IPS DF 4.7 (cell line): ENCODE measurements around the gene NDUFAF8.
"Not testable (repeated sequence)": the region's sequence is repeated elsewhere in the genome, so short reads cannot be mapped to it uniquely, and the experiment has no call there.

ENCODE experiments used
- DNase-seq: peaks from one replicate; pipeline ENCODE4 v3.0.0-alpha.2; 2013; ENCODE audit warnings: low spot score; ENCODE audit errors: extremely low read depth

Gene NDUFAF8

DNA sequence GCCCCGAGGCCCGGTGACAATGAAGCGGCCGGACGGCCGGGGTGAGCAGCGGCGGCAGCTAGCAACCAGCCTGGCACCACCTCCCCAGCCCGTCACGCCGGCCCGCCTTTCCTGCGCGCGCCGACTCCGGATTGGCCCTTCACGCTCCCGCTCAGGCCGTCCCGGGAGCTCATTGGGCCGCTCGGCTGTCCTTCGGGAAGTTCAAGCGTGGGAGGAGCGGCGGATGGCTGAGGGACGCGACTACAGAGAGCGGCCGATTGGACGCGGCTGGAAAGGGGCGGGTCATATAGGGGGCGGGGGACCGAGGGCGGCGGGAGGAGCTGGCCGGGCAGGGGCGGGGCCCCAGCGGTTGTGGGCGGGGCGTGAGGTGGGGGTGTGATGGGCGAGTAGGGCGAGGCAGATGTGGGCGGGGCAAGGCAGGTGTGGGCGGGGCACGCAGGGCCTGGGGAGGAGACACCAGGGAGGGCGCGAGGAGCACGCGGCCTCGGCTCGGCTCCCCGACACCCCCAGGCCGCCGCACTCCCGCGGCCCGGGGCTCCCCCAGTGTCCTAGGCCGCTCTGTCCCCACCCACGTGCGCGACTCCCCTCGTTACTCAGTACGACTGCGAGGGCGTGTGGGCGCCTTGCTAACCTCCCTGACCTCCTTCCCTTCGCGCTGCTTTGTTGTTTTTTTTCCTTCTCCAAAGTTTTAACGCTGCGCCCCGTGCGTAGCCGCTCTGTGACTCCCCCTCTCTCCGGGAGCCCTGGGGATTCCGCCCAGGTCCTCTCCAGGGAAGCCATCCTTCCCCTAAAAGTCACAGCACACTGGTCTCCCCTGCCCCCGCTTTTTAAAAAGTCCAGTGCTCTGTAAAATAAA is 16.0 kb upstream of the NDUFAF8 start, which contains the start of gene CEP131:
TSS of gene CEP131 (minus strand) at position 60 of the 856 bp plus-strand sequence. CDS start 2,909 bp downstream, outside the sequence.
- DNase-seq = peak; percentile 56

GRCh38 chr17:81223762-81224130 is 15.4 kb upstream of the NDUFAF8 start:
- no peak for DNase-seq

GRCh38 chr17:81227630-81228029 is 11.5 kb upstream of the NDUFAF8 start:
- not testable (repeated sequence) for DNase-seq

GRCh38 chr17:81228420-81228819 is 10.7 kb upstream of the NDUFAF8 start:
- DNase-seq = no peak

DNA sequence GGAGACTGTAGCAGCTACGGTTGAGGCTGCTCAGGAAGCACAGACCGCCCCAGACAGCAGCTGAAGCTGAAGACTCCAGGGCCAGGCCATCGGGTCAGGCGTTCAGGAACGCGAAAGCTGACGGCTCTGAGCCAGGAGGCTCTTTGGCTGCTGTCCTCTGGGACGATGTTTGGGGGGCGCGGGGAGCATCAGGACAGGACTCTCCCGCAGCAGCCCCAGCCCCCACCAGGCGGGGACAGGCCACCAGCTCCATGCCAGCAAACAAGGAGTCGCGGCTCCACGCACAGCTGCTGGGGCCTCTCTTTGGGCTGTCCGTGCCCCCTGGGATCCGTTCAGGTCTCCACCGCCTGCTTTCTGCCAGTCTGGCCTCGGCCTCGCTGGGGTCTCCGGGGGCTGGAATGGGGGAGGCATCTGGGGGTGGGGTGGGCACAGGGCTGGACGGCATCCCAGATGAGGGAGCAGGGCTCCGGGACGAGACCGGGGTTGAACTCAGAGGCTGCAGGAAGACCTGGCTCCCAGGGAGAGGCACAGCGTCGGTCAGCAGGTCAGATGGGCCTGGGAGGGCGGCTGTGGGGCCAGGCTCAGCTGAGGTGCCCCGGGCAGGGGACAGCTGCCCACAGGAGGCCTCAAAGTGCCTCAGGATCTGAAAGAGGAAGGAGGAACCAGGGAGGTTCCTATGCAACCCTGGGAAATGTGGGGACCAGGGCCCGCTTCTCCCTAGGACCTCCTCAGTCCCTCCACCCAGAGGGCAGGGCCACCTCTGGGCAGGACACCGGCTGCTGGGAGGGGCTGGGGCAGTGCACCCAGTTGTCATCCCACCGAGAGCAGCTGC is 10.1 kb upstream of the NDUFAF8 start:
- no peak for DNase-seq

- DNase-seq = no peak
Observed at GRCh38 chr17:81229666-81229920, 9.5 kb upstream of the NDUFAF8 start.

- no peak for DNase-seq
Observed at GRCh38 chr17:81230043-81230820, 8.9 kb upstream of the NDUFAF8 start.

DNA sequence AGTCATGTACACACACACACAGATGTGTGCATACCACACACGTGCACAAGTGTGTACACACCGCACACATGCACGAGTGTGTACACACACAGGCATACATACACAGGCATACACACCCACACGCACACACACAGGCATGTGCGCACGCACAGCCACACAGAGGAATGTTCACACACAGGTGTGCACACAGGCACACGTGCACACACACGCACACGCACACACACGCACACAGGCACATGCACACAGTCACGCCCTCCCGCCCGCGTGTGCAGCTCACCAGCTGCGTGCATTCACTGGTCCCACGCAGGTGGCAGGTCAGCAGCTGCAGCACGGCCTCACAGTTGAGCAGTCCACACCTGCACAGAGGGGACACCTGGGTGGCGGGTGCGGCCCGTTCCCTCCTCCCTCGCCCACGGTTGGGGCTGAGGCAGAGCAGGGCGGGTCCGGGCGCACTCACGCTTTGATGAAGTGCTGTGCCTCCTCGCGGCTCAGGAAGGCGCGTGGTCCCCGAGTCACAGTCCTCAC is 7.9 kb upstream of the NDUFAF8 start:
- no peak for DNase-seq

DNA sequence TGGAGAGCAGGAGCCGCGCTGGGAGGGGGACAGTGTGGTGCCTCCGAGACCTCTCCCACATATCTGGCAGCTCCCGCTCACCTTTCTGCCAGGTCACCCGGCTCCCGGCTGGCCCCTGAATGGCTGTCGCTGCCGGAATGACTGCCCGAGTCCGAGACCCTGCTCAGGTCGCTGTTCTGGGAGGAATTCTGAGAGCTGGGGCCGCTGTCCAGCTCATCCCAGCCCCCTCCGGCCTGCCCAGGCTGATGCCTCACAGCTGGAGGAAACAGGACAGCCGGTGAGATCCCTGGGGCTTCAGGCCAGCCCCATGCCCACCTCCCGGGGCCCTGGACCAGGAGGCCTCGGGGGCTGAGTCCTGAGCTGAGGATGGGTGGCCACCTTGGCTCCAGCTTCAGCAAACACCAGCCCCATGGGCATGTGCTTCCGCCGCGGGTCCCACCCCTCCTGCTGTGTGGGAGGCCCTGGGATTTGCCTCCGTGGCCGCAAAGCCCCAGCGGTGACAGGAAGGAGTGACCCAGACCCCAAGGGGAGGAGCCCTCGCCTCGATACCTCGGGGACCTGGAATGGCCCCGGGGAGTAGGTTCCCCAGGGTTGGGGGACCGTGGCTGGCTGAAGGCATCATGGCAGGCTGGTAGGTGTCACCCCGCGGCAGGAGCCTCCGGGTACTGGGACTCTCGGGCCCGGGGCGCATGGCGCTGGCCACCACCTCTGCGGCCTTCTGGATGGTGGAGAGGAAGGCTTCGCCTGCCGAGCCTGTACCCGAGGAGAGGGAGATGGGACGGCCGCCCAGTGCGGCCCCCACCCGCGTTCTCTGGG is 7.1 kb upstream of the NDUFAF8 start:
- DNase-seq = no peak

GRCh38 chr17:81232616-81233241 is 6.4 kb upstream of the NDUFAF8 start:
- DNase-seq = no peak

GRCh38 chr17:81233316-81233715 is 5.8 kb upstream of the NDUFAF8 start:
- no peak for DNase-seq

GRCh38 chr17:81233811-81234505 is 5.2 kb upstream of the NDUFAF8 start:
- no peak for DNase-seq

- DNase-seq = no peak
Observed at GRCh38 chr17:81234506-81234855, 4.6 kb upstream of the NDUFAF8 start.

DNA sequence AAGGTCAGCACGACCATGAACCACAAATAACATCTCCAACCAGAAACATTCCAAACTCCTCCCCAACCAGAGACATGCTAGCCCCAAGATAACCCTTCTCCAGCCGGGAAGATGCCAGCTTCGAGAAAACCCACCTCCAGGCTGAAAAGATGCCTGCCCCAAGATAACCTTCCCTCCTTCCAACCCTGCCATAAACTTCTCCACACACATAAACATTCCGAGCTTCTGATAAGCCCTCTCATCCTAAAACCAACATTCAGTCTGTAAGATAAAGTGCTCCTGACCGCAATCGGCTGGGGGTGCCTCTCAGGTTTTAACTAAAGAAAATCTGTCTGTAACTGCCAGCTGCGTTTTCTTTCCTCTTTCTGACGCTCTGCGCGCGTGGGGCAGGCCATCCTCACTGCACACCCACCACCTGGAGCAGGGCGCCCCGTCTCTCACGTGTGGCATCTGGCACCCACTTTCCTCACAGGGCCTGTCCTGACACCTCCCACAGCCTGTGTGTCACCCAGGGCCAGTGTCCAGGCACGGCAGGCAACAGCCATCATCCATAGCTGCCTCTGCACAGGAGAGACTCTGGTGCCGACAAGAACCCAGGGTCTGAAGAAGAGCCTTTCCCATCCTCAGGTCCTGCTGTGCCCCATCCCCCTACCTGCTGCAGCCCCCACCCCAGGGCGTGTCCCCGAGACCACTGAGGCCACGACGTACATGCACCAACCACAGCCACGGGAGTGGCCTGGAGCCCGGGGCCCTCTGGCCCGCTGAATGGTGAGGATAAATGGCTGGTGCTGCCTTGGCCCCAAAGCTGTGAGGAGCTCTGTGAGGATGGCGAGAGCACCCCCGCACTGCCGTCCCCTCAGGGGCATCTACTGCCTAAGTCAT is 3.9 kb upstream of the NDUFAF8 start:
- DNase-seq = no peak

GRCh38 chr17:81235822-81236740 is 3.0 kb upstream of the NDUFAF8 start:
- DNase-seq = no peak

GRCh38 chr17:81236784-81237183 is 2.3 kb upstream of the NDUFAF8 start:
- DNase-seq = no peak

DNA sequence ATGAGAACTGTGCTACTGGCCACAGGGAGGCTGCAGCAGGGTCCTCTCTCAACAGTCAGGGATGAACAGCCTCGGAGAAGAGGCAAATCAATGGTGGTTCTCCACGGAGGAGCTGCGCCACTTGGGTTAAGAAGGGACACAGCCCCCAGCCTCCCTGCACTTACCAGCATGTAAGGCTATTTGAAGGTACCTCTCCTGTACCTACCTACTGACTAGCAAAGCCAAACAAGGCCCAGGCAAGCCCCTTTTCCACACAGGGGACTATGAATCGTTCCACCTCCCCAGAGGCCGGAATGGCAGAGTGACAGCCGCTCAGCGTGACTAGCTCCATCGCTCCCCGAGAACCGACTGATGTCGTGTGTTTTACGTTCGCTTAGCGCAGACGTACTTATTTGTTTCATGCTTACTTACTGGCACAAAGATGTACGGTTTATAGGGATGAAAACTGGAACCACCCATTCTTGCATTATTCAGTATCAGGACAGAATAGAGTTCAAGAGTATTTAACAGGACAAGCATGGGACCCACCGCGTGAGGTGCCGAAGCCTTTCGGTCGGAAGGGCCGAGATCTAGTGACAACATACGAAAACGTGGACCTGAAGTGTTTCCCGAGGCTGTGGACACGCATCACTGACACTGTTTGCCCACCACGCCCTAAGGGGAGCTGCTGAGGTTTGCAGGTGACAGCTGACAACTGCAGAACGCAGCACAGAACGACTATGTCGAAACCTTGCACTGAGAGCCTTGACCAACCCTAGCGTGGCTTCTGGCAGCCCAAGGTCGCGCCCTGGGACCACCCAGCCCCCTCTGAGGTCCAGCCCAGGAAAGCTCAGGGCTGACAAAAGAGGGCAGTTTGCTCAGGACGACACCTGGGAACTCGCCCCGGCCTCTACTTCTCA is 1.3 kb upstream of the NDUFAF8 start:
- DNase-seq = no peak
